MCF 10A (cell line): Measurements from ENCODE around the gene ERBIN. TPM values are rescaled to one million over a fixed set of nuclear protein-coding genes. Genes with fewer than 3 reads are reported as not detected.

ENCODE experiments used
- BruUV-seq: library from RNA; stranded (reverse); fragments of 400-500 nt; replicated peaks from 2 replicates; lab custom pipeline; 2021; lab: Mats Ljungman, UMichigan
- CTCF ChIA-PET: fragments of 300-600 bp; sonication (Branson Sonifier 250); formaldehyde crosslinking; extraction: SDS; loops from one replicate; lab custom pipeline; 2021; ENCODE audit warnings: antibody characterized with exemption, inconsistent platforms; lab: Yijun Ruan, JAX
- POLR2A ChIA-PET: fragments of 300-600, 350-650 bp; sonication (Branson Sonifier 250); formaldehyde crosslinking; extraction: SDS; loops from one replicate; lab custom pipeline; 2020; ENCODE audit warnings: antibody characterized with exemption, inconsistent platforms; lab: Yijun Ruan, JAX
- DNase-seq: peaks from one replicate; pipeline ENCODE4 v3.0.0-alpha.2; 2018; ENCODE audit not compliant: unreplicated experiment
- H3K27ac Mint-ChIP-seq: one replicate; pipeline ENCODE4 v1.8.0; 2022; ENCODE audit warnings: mild to moderate bottlenecking, low read depth, mixed read lengths; ENCODE audit not compliant: unreplicated experiment
- H3K27me3 Mint-ChIP-seq: one replicate; pipeline ENCODE4 v1.8.0; 2022; ENCODE audit warnings: mixed read lengths; ENCODE audit not compliant: insufficient read depth, unreplicated experiment
- H3K36me3 Mint-ChIP-seq: one replicate; pipeline ENCODE4 v1.8.0; 2022; ENCODE audit warnings: mild to moderate bottlenecking, moderate library complexity, mixed read lengths; ENCODE audit not compliant: insufficient read depth, unreplicated experiment
- H3K4me1 Mint-ChIP-seq: one replicate; pipeline ENCODE4 v1.8.0; 2022; ENCODE audit warnings: mixed read lengths; ENCODE audit not compliant: insufficient read depth, unreplicated experiment
- H3K4me3 Mint-ChIP-seq: one replicate; pipeline ENCODE4 v1.8.0; 2022; ENCODE audit warnings: mild to moderate bottlenecking, moderate library complexity, mixed read lengths; ENCODE audit not compliant: unreplicated experiment
- H3K9me3 Mint-ChIP-seq: one replicate; pipeline ENCODE4 v1.8.0; 2022; ENCODE audit warnings: mixed read lengths; ENCODE audit not compliant: unreplicated experiment
- CTCF ChIP-seq: fragments of 200-600 bp; IDR thresholded peaks from one replicate; pipeline ENCODE4 v1.8.0; 2022; ENCODE audit warnings: antibody characterized with exemption, mild to moderate bottlenecking; ENCODE audit not compliant: unreplicated experiment
- intact Hi-C: fragments of 100-400 bp; cut with micrococcal nuclease; formaldehyde crosslinking; loops from 2 replicates; pipeline ENCODE4 v1.14.1; 2022
- total RNA-seq: library from RNA; stranded (reverse); gene quantifications from 2 replicates; pipeline ENCODE4 v1.2.3, GENCODE V29; 2022

Gene ERBIN
- total RNA-seq, 1 experiment from 2014 or later = 71.3 TPM

GRCh38 chr5:66002415-66002814 lies 76.0 kb downstream of the ERBIN start:
- no peak for DNase-seq
- Mint-ChIP-seq H3K9me3 (peaks cover 15% of the 10 kb centered on the region), H3K4me3 (no peak overlapping the region), H3K4me1 (peaks cover 6% of the 10 kb centered on the region), H3K36me3 (peaks cover 30% of the 10 kb centered on the region), H3K27ac (no peak overlapping the region), H3K27me3 (no peaks in the 10 kb centered on the region)
- no peak for TF ChIP-seq CTCF
- POLR2A ChIA-PET = no interaction called here
- BruUV-seq = no TSS peak
- intact Hi-C loops = no loop called here
- CTCF ChIA-PET = interaction anchor here (0.6 to 0.7 kb wide), 2 partner anchors 229 to 1046 kb away, joined by 4 to 5 read pairs; no protein-coding TSS in a partner anchor

GRCh38 chr5:66004216-66004615 lies 77.8 kb downstream of the ERBIN start:
- no peak for TF ChIP-seq CTCF
- intact Hi-C loops = no loop called here
- ChIA-PET POLR2A (no interaction called here), CTCF (no interaction called here)
- Mint-ChIP-seq H3K4me3 (no peak overlapping the region), H3K4me1 (peaks cover 6% of the 10 kb centered on the region), H3K36me3 (peaks cover 32% of the 10 kb centered on the region), H3K27me3 (no peaks in the 10 kb centered on the region), H3K27ac (no peak overlapping the region), H3K9me3 (peaks cover 15% of the 10 kb centered on the region)
- BruUV-seq = no TSS peak
- no peak for DNase-seq

DNA sequence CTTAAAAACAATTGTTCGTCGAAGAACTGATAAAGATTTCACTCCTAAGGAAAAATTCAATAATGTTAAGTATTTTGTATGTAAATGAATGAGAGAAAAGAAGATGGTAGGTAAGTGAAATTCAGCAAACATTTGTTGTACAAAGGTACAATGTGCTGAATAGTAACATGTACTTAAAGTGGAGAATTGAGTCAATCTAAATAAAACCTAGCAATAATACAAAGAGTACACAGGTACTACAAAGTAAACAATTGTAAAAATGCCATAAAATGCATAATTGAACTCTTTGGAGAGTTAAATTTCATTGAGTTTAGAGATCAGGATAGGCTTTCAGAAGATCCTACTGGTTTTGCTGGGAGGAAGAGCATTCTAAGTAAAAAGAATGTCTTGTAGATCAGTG lies 82.9 kb downstream of the ERBIN start:
- Mint-ChIP-seq H3K9me3 (peaks cover 15% of the 10 kb centered on the region), H3K4me3 (no peak overlapping the region), H3K36me3 (peaks cover 21% of the 10 kb centered on the region), H3K4me1 (peaks cover 6% of the 10 kb centered on the region), H3K27ac (no peak overlapping the region), H3K27me3 (no peaks in the 10 kb centered on the region)
- TF ChIP-seq CTCF = no peak
- intact Hi-C loops = no loop called here
- no peak for DNase-seq
- ChIA-PET CTCF (no interaction called here), POLR2A (no interaction called here)
- BruUV-seq = no TSS peak

- H3K36me3 Mint-ChIP-seq = peaks cover 19% of the 10 kb centered on the region
- ChIA-PET CTCF (interaction anchor here (0.8 kb wide), 1 partner anchor 10 kb away, joined by 3 read pairs; no protein-coding TSS in a partner anchor), POLR2A (interaction anchor here (0.7 to 1.0 kb wide), 2 partner anchors 16 to 588 kb away, joined by 3 to 5 read pairs; no protein-coding TSS in a partner anchor)
- H3K27ac Mint-ChIP-seq = no peak overlapping the region
- H3K27me3 Mint-ChIP-seq = no peaks in the 10 kb centered on the region
- H3K4me1 Mint-ChIP-seq = peaks cover 6% of the 10 kb centered on the region
- no peak for TF ChIP-seq CTCF
- intact Hi-C loops = loop anchor here (5.0 kb wide), 1 partner anchor 83 kb away; the partner anchor contains the start of gene ERBIN
- H3K4me3 Mint-ChIP-seq = no peak overlapping the region
- no peak for DNase-seq
- peaks cover 7% of the 10 kb centered on the region for H3K9me3 Mint-ChIP-seq
- no TSS peak for BruUV-seq
Observed at GRCh38 chr5:66010476-66010875, 84.1 kb downstream of the ERBIN start.
